ENCODE measurements around the gene FAM118B. TPM values are rescaled to one million over a fixed set of nuclear protein-coding genes. Genes with fewer than 3 reads are reported as not detected.

Gene FAM118B
- total and polyA plus RNA-seq, 2 of the 8 experiments (the other 6 are each of a cell fraction or from before 2014, with no cell fraction given), result 25.3 to 48.3 TPM

DNA sequence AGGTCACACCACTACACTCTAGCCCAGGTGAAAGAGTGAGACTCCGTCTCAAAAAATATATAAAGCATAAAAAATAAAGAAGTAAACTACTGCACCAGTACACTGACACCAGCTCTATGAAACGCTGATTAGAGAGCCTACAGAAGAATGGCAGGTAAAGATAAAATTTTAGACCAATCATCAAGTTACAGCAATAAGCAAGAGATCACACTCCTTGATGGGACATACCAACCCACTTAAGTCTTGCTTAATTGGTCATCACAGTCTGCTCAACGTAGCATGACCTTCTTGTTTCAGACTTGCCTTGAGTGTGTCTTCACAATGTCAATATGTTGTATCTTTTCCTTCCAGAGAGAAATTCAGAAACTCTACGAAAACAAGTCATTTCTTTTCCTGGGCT is 44.6 kb downstream of the FAM118B start (continued):
- TF ChIP-seq POLR2AphosphoS5 (IDR thresholded peaks at IDR 0.05; ENCODE audit: low read depth, low read length), result no peak
- no peak for TF ChIP-seq SUZ12 (IDR thresholded peaks at IDR 0.05; ENCODE audit: low read length)
- no peak for TF ChIP-seq SP1 (IDR thresholded peaks at IDR 0.05; ENCODE audit: low read depth, low read length)
- TF ChIP-seq SIRT6 (IDR thresholded peaks at IDR 0.05; ENCODE audit: low read length), result no peak
- no peak for TF ChIP-seq POLR2A (IDR thresholded peaks at IDR 0.05; ENCODE audit: control extremely low read depth in 1 of 2, low read depth in 2 of 2, low read length in 2 of 2)
- TF ChIP-seq CHD7 (IDR thresholded peaks at IDR 0.05; ENCODE audit: insufficient replicate concordance, low read length), result no peak
- TF ChIP-seq FOSL1 (IDR thresholded peaks at IDR 0.05; ENCODE audit: insufficient read depth, low read depth, low read length), result no peak
- TF ChIP-seq GABPA (IDR thresholded peaks at IDR 0.05; ENCODE audit: borderline replicate concordance, insufficient read depth, low read length), result no peak
